ENCODE results near the gene ZNF468.
"Not testable (repeated sequence)": the region's sequence is repeated elsewhere in the genome, so short reads cannot be mapped to it uniquely, and the experiment has no call there.

GRCh38 chr19:52904052-52904780 lies 46.8 kb upstream of the ZNF468 start:
- TF ChIP-seq, protein P1, sequence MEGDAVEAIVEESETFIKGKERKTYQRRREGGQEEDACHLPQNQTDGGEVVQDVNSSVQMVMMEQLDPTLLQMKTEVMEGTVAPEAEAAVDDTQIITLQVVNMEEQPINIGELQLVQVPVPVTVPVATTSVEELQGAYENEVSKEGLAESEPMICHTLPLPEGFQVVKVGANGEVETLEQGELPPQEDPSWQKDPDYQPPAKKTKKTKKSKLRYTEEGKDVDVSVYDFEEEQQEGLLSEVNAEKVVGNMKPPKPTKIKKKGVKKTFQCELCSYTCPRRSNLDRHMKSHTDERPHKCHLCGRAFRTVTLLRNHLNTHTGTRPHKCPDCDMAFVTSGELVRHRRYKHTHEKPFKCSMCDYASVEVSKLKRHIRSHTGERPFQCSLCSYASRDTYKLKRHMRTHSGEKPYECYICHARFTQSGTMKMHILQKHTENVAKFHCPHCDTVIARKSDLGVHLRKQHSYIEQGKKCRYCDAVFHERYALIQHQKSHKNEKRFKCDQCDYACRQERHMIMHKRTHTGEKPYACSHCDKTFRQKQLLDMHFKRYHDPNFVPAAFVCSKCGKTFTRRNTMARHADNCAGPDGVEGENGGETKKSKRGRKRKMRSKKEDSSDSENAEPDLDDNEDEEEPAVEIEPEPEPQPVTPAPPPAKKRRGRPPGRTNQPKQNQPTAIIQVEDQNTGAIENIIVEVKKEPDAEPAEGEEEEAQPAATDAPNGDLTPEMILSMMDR (IDR thresholded peaks at IDR 0.05): not testable (repeated sequence)
- not testable (repeated sequence) for TF ChIP-seq EP300, POLR2A (IDR thresholded peaks at IDR 0.05)
